Measurements from ENCODE around the gene ITPR3. TPM values are rescaled to one million over a fixed set of nuclear protein-coding genes. Genes with fewer than 3 reads are reported as not detected.

The ITPR3 gene
- total and polyA plus RNA-seq, 4 donors = 6.0 to 11.9 (median 8.7) TPM

- Histone ChIP-seq H3K36me3 (ENCODE audit: control insufficient read depth, insufficient read depth, low read length) (peaks cover 75% of the 10 kb centered on the region), H3K27me3 (ENCODE audit: control insufficient read depth, insufficient read depth, low read length) (no peaks in the 10 kb centered on the region), H3K4me1 (ENCODE audit: control insufficient read depth, insufficient read depth, low read length) (peaks cover 61% of the 10 kb centered on the region), H3K27ac (ENCODE audit: low read depth, low read length) (no peak overlapping the region), H3K4me3 (ENCODE audit: low read depth, low read length) (no peak overlapping the region), H3K9me3 (ENCODE audit: control insufficient read depth, insufficient read depth, low read length) (no peaks in the 10 kb centered on the region)
- no peak for DNase-seq (ENCODE audit: low read depth in 4 of 6, low spot score in 6 of 6)
- WGBS (ENCODE audit: insufficient coverage) = 77% methylated on average over 28 of the region's 28 CpGs
Measured at GRCh38 chr6:33693186-33694105, 72.3 kb downstream of the ITPR3 start.

GRCh38 chr6:33694401-33694931 lies 73.3 kb downstream of the ITPR3 start:
- DNase-seq (ENCODE audit: low read depth in 4 of 6, low spot score in 6 of 6) = peak in 2 of 6 donors; percentile 80 to 85
- Histone ChIP-seq H3K27me3 (ENCODE audit: control insufficient read depth, insufficient read depth, low read length) (no peaks in the 10 kb centered on the region), H3K36me3 (ENCODE audit: control insufficient read depth, insufficient read depth, low read length) (peaks cover 72% of the 10 kb centered on the region), H3K27ac (ENCODE audit: low read depth, low read length) (no peak overlapping the region), H3K4me3 (ENCODE audit: low read depth, low read length) (no peak overlapping the region), H3K4me1 (ENCODE audit: control insufficient read depth, insufficient read depth, low read length) (peaks cover 58% of the 10 kb centered on the region), H3K9me3 (ENCODE audit: control insufficient read depth, insufficient read depth, low read length) (no peaks in the 10 kb centered on the region)
- 35% methylated on average over 9 of the region's 19 CpGs for WGBS (ENCODE audit: insufficient coverage)

- no peak for DNase-seq (ENCODE audit: low read depth in 4 of 6, low spot score in 6 of 6)
- Histone ChIP-seq H3K27ac (ENCODE audit: low read depth, low read length) (no peak overlapping the region), H3K36me3 (ENCODE audit: control insufficient read depth, insufficient read depth, low read length) (peaks cover 72% of the 10 kb centered on the region), H3K27me3 (ENCODE audit: control insufficient read depth, insufficient read depth, low read length) (no peaks in the 10 kb centered on the region), H3K4me3 (ENCODE audit: low read depth, low read length) (no peak overlapping the region), H3K9me3 (ENCODE audit: control insufficient read depth, insufficient read depth, low read length) (no peaks in the 10 kb centered on the region), H3K4me1 (ENCODE audit: control insufficient read depth, insufficient read depth, low read length) (peaks cover 58% of the 10 kb centered on the region)
- 83% methylated on average over 4 of the region's 5 CpGs for WGBS (ENCODE audit: insufficient coverage)
Measured at GRCh38 chr6:33694977-33695376, 73.9 kb downstream of the ITPR3 start.

- DNase-seq (ENCODE audit: low read depth in 4 of 6, low spot score in 6 of 6) = peak in 2 of 6 donors; percentile 59 to 75
- 32% methylated on average over 16 of the region's 16 CpGs for WGBS (ENCODE audit: insufficient coverage)
- Histone ChIP-seq H3K27me3 (ENCODE audit: control insufficient read depth, insufficient read depth, low read length) (no peaks in the 10 kb centered on the region), H3K4me1 (ENCODE audit: control insufficient read depth, insufficient read depth, low read length) (peaks cover 58% of the 10 kb centered on the region), H3K9me3 (ENCODE audit: control insufficient read depth, insufficient read depth, low read length) (no peaks in the 10 kb centered on the region), H3K4me3 (ENCODE audit: low read depth, low read length) (no peak overlapping the region), H3K36me3 (ENCODE audit: control insufficient read depth, insufficient read depth, low read length) (peaks cover 72% of the 10 kb centered on the region), H3K27ac (ENCODE audit: low read depth, low read length) (no peak overlapping the region)
Measured at GRCh38 chr6:33695451-33695887, 74.3 kb downstream of the ITPR3 start.

DNA sequence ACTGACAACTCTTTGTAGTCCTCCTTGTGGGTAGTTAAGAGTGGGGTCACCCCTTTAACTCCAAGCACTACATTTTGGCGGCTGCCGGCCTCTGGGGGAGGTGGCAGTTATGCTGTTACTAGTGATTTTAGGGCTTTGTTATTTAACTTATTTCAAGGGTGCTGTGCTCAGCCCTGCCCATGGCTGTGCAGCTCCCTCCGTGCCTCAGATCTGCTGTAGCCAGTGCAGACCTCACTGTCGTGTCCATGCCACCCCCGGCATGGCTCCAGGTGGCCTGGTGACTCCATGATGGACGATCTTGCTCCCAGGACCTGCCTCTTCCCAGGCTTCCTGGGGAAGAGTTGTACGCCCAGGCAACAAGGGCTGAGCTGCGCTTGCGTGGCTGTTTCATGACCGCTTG lies 75.0 kb downstream of the ITPR3 start:
- Histone ChIP-seq H3K4me3 (ENCODE audit: low read depth, low read length) (no peak overlapping the region), H3K9me3 (ENCODE audit: control insufficient read depth, insufficient read depth, low read length) (no peaks in the 10 kb centered on the region), H3K36me3 (ENCODE audit: control insufficient read depth, insufficient read depth, low read length) (peaks cover 66% of the 10 kb centered on the region), H3K4me1 (ENCODE audit: control insufficient read depth, insufficient read depth, low read length) (peaks cover 58% of the 10 kb centered on the region), H3K27me3 (ENCODE audit: control insufficient read depth, insufficient read depth, low read length) (no peaks in the 10 kb centered on the region), H3K27ac (ENCODE audit: low read depth, low read length) (no peak overlapping the region)
- DNase-seq (ENCODE audit: low read depth in 4 of 6, low spot score in 6 of 6) = no peak
- 68% methylated on average over 4 of the region's 10 CpGs for WGBS (ENCODE audit: insufficient coverage)

DNA sequence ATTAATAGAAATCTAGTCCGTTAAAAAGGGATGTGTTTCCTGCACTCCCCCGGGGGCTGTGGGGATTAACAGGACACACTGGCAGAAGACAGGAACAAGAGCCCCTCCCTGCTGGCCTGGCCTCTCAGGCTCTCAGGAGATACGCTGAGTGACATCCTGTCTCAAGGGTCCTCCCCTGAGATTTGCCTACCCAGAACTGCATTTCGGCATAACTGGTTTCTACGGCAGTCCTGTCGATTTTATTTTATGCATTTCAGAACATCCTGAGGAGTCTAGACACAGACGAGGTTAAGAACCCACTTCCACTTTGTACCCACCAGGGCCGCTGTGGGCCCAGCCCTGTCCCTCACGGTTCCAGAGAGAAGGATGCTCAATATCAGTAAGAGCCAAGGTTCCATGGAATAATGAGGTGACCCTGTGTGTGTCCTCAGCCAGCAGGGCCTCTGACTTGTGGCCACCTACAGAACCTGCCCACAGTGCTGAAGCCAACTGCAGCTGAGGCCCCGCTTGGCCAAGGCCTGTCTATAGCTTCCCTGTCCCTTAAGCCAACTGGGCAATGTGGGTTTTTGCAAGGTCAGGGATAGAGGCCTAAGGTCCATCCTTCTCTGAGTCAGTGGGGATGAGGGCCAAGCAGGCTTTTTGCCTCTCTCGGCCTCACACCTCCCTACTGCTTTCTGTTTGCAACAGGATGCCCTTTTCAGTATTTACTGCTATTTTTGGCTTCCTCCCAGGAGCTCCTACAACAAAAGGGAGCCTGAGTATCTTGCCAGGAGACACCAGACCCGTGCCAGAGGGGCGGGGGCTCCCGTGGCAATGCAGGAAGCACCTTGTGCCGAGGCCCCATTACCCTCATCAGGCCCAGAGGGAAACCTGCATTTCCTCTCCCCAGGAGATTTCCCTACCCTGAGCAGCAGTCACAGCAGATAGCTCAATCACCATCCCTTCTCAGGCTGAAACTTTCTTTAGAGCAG lies 75.7 kb downstream of the ITPR3 start:
- H3K27me3 ChIP-seq (ENCODE audit: control insufficient read depth, insufficient read depth, low read length) = no peaks in the 10 kb centered on the region
- peak overlapping the region; percentile 52 for H3K27ac ChIP-seq (ENCODE audit: low read depth, low read length)
- 47% methylated on average over 14 of the region's 15 CpGs for WGBS (ENCODE audit: insufficient coverage)
- peaks cover 59% of the 10 kb centered on the region for H3K36me3 ChIP-seq (ENCODE audit: control insufficient read depth, insufficient read depth, low read length)
- DNase-seq (ENCODE audit: low read depth in 4 of 6, low spot score in 6 of 6) = peak in 3 of 6 donors; percentile 65 to 91 (median 85)
- peaks cover 58% of the 10 kb centered on the region for H3K4me1 ChIP-seq (ENCODE audit: control insufficient read depth, insufficient read depth, low read length)
- no peaks in the 10 kb centered on the region for H3K9me3 ChIP-seq (ENCODE audit: control insufficient read depth, insufficient read depth, low read length)
- H3K4me3 ChIP-seq (ENCODE audit: low read depth, low read length) = no peak overlapping the region

DNA sequence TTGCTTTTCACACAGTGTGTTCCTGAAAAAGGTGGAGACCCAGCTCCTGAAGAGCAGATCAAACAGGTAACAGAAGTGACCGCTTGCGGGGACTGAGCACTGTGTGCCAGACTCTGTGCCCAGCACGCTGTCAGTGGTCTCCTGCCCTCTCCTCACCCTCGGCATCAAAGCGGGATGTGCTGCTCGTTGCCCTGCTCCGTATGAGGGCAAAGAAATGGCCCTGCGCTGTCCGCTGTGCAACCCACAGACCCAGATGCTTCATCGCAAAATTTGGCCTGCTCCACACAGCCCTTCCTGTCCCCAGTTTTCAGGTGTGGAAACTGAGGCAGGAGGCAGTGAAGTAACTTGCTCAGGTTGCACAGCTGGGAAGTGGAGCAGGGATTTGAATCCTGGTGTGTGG lies 76.7 kb downstream of the ITPR3 start:
- Histone ChIP-seq H3K27ac (ENCODE audit: low read depth, low read length) (peak overlapping the region; percentile 52), H3K36me3 (ENCODE audit: control insufficient read depth, insufficient read depth, low read length) (peaks cover 49% of the 10 kb centered on the region), H3K4me3 (ENCODE audit: low read depth, low read length) (no peak overlapping the region), H3K27me3 (ENCODE audit: control insufficient read depth, insufficient read depth, low read length) (no peaks in the 10 kb centered on the region), H3K4me1 (ENCODE audit: control insufficient read depth, insufficient read depth, low read length) (peaks cover 53% of the 10 kb centered on the region), H3K9me3 (ENCODE audit: control insufficient read depth, insufficient read depth, low read length) (no peaks in the 10 kb centered on the region)
- DNase-seq (ENCODE audit: low read depth in 4 of 6, low spot score in 6 of 6) = no peak
- WGBS (ENCODE audit: insufficient coverage) = 99% methylated on average over 8 of the region's 10 CpGs

- no peaks in the 10 kb centered on the region for H3K27me3 ChIP-seq (ENCODE audit: control insufficient read depth, insufficient read depth, low read length)
- no peak overlapping the region for H3K4me3 ChIP-seq (ENCODE audit: low read depth, low read length)
- H3K9me3 ChIP-seq (ENCODE audit: control insufficient read depth, insufficient read depth, low read length) = no peaks in the 10 kb centered on the region
- H3K27ac ChIP-seq (ENCODE audit: low read depth, low read length) = no peak overlapping the region
- 73% methylated on average over 6 of the region's 10 CpGs for WGBS (ENCODE audit: insufficient coverage)
- peaks cover 47% of the 10 kb centered on the region for H3K4me1 ChIP-seq (ENCODE audit: control insufficient read depth, insufficient read depth, low read length)
- no peak for DNase-seq (ENCODE audit: low read depth in 4 of 6, low spot score in 6 of 6)
- H3K36me3 ChIP-seq (ENCODE audit: control insufficient read depth, insufficient read depth, low read length) = peaks cover 42% of the 10 kb centered on the region
Measured at GRCh38 chr6:33698494-33698893, 77.4 kb downstream of the ITPR3 start.

DNA sequence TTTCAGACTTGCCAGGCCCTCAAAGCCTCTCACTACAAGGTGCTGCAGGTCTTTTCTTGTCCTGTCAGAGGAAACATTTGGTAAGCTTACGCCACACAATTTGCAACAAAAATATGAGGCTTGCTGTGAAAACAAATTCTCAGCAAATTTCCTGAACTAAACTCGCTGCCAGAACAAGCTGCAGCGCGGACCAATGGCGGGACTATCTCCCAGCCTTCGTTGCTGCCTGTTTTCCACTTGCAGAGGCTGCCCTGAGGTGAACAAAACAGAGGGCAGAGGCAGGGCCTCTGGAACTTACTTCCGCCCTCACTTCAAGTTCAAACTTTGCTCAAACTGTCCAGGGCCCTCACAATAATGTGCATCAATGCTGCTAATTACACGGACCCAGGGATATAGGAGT lies 78.0 kb downstream of the ITPR3 start:
- 89% methylated on average over 5 of the region's 8 CpGs for WGBS (ENCODE audit: insufficient coverage)
- no peak overlapping the region for H3K4me3 ChIP-seq (ENCODE audit: low read depth, low read length)
- H3K27me3 ChIP-seq (ENCODE audit: control insufficient read depth, insufficient read depth, low read length) = no peaks in the 10 kb centered on the region
- no peaks in the 10 kb centered on the region for H3K9me3 ChIP-seq (ENCODE audit: control insufficient read depth, insufficient read depth, low read length)
- peak overlapping the region; percentile 19 for H3K27ac ChIP-seq (ENCODE audit: low read depth, low read length)
- DNase-seq (ENCODE audit: low read depth in 4 of 6, low spot score in 6 of 6) = no peak
- peaks cover 40% of the 10 kb centered on the region for H3K36me3 ChIP-seq (ENCODE audit: control insufficient read depth, insufficient read depth, low read length)
- peaks cover 40% of the 10 kb centered on the region for H3K4me1 ChIP-seq (ENCODE audit: control insufficient read depth, insufficient read depth, low read length)
